ENCODE results near the gene UNC13A. TPM values are rescaled to one million over a fixed set of nuclear protein-coding genes. Genes with fewer than 3 reads are reported as not detected.
A peak's percentile ranks its signal among the peaks of the same experiment; 100 is the strongest.

Gene UNC13A
- total RNA-seq, 4 donors from 2014 or later, result 0.21 to 0.78 (median 0.41) TPM

DNA sequence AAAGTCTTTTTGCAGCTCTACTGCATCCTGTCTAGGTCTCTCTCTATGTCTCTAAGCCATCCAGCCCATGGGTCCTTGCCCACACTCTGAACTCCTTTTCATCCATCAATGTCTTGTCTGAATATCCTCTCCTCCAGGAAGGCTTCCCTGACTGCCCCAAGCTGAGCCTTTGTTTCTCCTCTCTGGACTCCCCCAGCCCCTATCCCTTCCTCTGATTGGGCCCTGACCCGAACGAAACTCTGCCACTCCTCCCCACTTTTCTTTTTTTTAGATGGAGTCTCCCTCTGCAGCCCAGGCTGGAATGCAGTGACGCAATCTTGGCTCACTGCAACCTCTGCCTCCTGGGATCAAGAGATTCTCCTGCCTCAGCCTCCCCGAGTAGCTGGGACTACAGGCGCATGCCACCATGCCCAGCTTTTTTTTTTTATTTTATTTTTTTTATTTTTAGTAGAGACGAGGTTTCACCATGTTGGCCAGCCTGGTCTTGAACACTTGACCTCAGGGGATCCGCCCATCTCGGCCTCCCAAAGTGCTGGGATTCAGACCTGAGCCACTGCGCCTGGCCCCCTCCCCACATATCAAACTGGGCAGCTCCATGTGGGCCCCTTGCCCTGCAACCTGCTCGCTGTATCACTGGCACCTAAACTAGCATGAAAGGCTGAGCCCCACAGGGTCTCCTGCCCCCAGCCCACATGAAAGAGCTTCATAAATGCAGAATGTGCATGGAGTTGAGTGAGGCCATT, 870 bp upstream of the UNC13A start:
- WGBS, 2 donors, result 55 to 59% methylated on average over 10 of the region's 10 CpGs
- no peaks in the 10 kb centered on the region for H3K36me3 ChIP-seq
- H3K27me3 ChIP-seq, result peaks cover 2 to 80% of the 10 kb centered on the region in 2 donors
- no peaks in the 10 kb centered on the region for H3K9me3 ChIP-seq
- H3K27ac ChIP-seq, result no peak overlapping the region
- DNase-seq (ENCODE audit: low spot score in 2 of 2), result no peak
- no peak for TF ChIP-seq POLR2A (IDR thresholded peaks at IDR 0.05)
- TF ChIP-seq CTCF (IDR thresholded peaks at IDR 0.05), result no peak
- no peak for TF ChIP-seq EP300 (IDR thresholded peaks at IDR 0.05)
- H3K4me3 ChIP-seq, result no peak overlapping the region
- H3K4me1 ChIP-seq, result peaks cover 0 to 30% (median 10%) of the 10 kb centered on the region in 4 donors

DNA sequence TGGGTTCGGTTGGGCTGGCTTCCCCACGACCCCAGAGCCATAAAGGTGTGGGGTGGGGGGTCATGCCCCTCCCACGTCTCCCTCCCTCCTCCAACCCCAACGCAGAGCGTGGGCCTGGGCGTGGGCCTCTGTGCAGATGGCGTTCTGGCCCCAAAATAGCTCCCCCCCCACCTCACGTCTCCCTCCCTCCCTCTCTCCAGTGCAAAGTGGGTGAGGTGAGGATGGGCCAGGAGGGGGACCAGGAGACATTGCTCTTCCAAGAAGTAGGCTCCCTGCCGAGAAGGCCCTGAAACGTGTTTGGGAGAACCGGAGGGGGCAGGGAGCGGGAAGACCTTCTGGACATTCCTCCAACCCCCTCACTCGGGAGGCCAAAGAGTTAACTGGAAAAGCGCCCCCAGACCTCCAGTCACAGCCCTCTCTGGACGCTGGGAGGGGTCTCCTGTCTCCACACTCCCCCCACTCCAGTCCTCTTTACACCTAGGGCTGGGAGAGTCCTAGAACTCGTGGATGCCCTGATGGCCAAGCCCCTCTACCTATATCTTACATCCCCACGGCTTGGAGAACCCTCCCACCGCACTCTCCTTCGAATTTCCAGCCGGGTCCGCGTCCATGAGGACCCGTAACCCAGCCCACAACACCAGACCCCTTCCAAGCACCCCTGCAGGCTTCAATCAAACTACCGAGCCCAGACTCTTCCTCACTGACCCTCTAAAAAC, 855 bp downstream of the UNC13A start:
- 2 to 3% methylated on average over 16 to 24 of the region's 24 CpGs for WGBS, 2 donors
- Histone ChIP-seq H3K27ac (no peak overlapping the region), H3K4me3 (no peak overlapping the region), H3K9me3 (no peaks in the 10 kb centered on the region), H3K27me3 (peaks cover 2 to 88% of the 10 kb centered on the region in 2 donors), H3K36me3 (no peaks in the 10 kb centered on the region), H3K4me1 (peaks cover 0 to 30% (median 10%) of the 10 kb centered on the region in 4 donors)
- TF ChIP-seq POLR2A (IDR thresholded peaks at IDR 0.05) (no peak), EP300 (IDR thresholded peaks at IDR 0.05) (no peak), CTCF (IDR thresholded peaks at IDR 0.05) (no peak)
- no peak for DNase-seq (ENCODE audit: low spot score in 2 of 2)

DNA sequence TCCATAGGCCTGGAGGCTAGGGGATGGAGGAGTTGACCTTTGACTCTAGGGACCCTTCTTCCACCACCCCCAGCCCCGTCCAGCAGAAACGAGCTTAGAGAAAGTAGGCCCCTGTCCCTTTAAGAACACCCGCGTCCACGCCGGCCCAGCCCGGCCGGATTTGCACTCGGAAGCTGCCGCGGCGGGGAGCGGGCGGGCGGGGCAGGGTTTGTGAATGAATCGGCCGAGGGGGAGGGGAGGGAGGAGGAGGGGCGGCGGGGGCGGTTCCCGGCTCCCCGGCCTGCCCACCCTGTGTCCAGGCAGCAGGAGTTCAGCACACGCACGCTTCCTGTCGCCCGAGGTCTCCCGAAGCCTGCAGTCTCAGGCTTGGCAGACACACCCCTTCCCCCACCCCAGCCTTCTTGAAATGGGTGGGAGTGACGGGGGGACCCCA, 1.5 kb downstream of the UNC13A start:
- TF ChIP-seq CTCF (IDR thresholded peaks at IDR 0.05), result no peak
- 2% methylated on average over 12 of the region's 28 CpGs; no CpG with 5 or more reads in 1 of the 2 donors for whole genome bisulfite sequencing, 2 donors
- Histone ChIP-seq H3K4me1 (peaks cover 0 to 30% (median 10%) of the 10 kb centered on the region in 4 donors), H3K27me3 (peaks cover 2 to 95% of the 10 kb centered on the region in 2 donors), H3K9me3 (no peaks in the 10 kb centered on the region), H3K4me3 (peak overlapping the region in 1 of 4 donors; percentile 4), H3K36me3 (no peaks in the 10 kb centered on the region), H3K27ac (no peak overlapping the region)
- DNase-seq (ENCODE audit: low spot score in 2 of 2), result no peak

DNA sequence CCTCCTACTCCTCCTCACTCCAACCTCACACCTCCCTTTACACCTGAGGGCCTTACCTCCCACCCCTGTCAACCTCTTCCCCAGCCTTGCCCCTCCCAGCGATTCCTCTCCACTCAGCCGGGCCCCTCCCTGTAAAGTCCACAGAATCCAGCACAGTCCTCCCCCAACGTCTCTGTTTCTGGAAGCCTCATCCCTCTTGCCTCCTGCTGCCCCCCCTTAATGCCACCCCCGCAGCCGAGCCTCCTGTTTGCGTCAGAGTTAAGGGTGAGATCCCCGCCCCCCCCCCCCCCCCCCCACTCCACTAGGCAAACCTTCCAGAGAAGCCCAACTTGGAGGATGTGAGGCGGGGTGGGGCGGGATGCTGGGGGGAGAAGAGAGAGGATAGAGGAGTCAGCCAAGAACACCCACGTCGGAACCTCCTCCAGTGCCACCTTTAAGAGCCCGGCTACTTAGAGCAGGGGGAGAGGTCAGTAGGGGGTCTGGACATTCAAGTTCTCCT, 2.1 kb downstream of the UNC13A start:
- Histone ChIP-seq H3K4me1 (peaks cover 0 to 30% (median 10%) of the 10 kb centered on the region in 4 donors), H3K36me3 (no peaks in the 10 kb centered on the region), H3K27me3 (peaks cover 2 to 99% of the 10 kb centered on the region in 2 donors), H3K4me3 (no peak overlapping the region), H3K9me3 (no peaks in the 10 kb centered on the region), H3K27ac (no peak overlapping the region)
- no peak for DNase-seq (ENCODE audit: low spot score in 2 of 2)
- WGBS, 2 donors, result 0 to 1% methylated on average over 11 to 12 of the region's 12 CpGs
- TF ChIP-seq EP300 (IDR thresholded peaks at IDR 0.05) (no peak), POLR2A (IDR thresholded peaks at IDR 0.05) (no peak), CTCF (IDR thresholded peaks at IDR 0.05) (no peak)

Measured in tibial nerve (tissue), 4 donors.